GM12878 (cell line): ENCODE data around the gene TNRC6B.

Source experiments
- POU2F2 ChIP-seq: IDR thresholded peaks from 3 replicates; pipeline ENCODE4 v1.6.1; 2011; ENCODE audit warnings: low read depth, mild to moderate bottlenecking, low read length, borderline replicate concordance
- SUZ12 ChIP-seq: fragments of 200-600 bp; sonication (generic); IDR thresholded peaks from one replicate; pipeline ENCODE4 v1.6.1; 2018; ENCODE audit warnings: antibody characterized with exemption, mild to moderate bottlenecking; ENCODE audit not compliant: unreplicated experiment
- TAF1 ChIP-seq: IDR thresholded peaks from 2 replicates; pipeline ENCODE4 v1.6.1; 2011; ENCODE audit warnings: mild to moderate bottlenecking, low read depth, low read length, borderline replicate concordance
- TF ChIP-seq, protein P1 (sequence below), 3 experiments: IDR thresholded peaks in 2 of 3; conservative IDR thresholded peaks in 1 of 3; 2 replicates each; pipeline ENCODE4 v1.5.1; 2011; ENCODE audit warnings: low read depth in 3 of 3, low read length in 3 of 3, mild to moderate bottlenecking in 3 of 3, control low read depth in 2 of 3, moderate library complexity in 2 of 3, inconsistent platforms in 1 of 3, mixed read lengths in 1 of 3; ENCODE audit not compliant: control insufficient read depth in 2 of 3, insufficient read depth in 1 of 3; ENCODE audit errors: extremely low read depth in 1 of 3
- TF ChIP-seq, protein P2 (sequence below): IDR thresholded peaks from 2 replicates; pipeline ENCODE4 v1.6.1; 2012; ENCODE audit warnings: low read depth, low read length, improper control_type of control experiment

GRCh38 chr22:40346185-40347118 is 168.7 kb downstream of the TNRC6B start, which contains the start of gene ADSL:
- TF ChIP-seq, protein P1, sequence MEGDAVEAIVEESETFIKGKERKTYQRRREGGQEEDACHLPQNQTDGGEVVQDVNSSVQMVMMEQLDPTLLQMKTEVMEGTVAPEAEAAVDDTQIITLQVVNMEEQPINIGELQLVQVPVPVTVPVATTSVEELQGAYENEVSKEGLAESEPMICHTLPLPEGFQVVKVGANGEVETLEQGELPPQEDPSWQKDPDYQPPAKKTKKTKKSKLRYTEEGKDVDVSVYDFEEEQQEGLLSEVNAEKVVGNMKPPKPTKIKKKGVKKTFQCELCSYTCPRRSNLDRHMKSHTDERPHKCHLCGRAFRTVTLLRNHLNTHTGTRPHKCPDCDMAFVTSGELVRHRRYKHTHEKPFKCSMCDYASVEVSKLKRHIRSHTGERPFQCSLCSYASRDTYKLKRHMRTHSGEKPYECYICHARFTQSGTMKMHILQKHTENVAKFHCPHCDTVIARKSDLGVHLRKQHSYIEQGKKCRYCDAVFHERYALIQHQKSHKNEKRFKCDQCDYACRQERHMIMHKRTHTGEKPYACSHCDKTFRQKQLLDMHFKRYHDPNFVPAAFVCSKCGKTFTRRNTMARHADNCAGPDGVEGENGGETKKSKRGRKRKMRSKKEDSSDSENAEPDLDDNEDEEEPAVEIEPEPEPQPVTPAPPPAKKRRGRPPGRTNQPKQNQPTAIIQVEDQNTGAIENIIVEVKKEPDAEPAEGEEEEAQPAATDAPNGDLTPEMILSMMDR (IDR thresholded peaks at IDR 0.05 in 2 of 3, conservative IDR thresholded peaks at IDR 0.05 in 1 of 3; ENCODE audit: control insufficient read depth in 2 of 3, extremely low read depth in 1 of 3, insufficient read depth in 1 of 3, low read depth in 3 of 3, low read length in 3 of 3): no peak
- TF ChIP-seq POU2F2: peak; percentile 81; the same call in 2 of the 3 replicates
- TF ChIP-seq, protein P2, sequence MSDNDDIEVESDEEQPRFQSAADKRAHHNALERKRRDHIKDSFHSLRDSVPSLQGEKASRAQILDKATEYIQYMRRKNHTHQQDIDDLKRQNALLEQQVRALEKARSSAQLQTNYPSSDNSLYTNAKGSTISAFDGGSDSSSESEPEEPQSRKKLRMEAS: no peak; the same call in none of the 2 replicates
- TF ChIP-seq SUZ12: no peak
- peak; percentile 82; the same call in 1 of the 2 replicates for TF ChIP-seq TAF1
